HepG2 (cell line): ENCODE measurements around the gene GRK4. TPM values are rescaled to one million over a fixed set of nuclear protein-coding genes. Genes with fewer than 3 reads are reported as not detected.

Experiments
- ATAC-seq: fragments of 200-7000 bp; cut with Tn5 transposase; 3 replicates; pipeline ENCODE4 v1.9.1; 2020; ENCODE audit warnings: mild to moderate bottlenecking, moderate library complexity
- BruUV-seq: library from RNA; stranded (reverse); fragments of 400-500 nt; replicated peaks from 2 replicates; lab custom pipeline; 2021; lab: Mats Ljungman, UMichigan
- CTCF ChIA-PET: fragments of 300-600 bp; formaldehyde crosslinking; extraction: SDS; loops from one replicate; lab custom pipeline; 2021; ENCODE audit warnings: low total read pairs, inconsistent platforms, low intra/inter-chr PET ratio; lab: Yijun Ruan, JAX
- POLR2A ChIA-PET: fragments of 350-600 bp; sonication (Branson Sonifier 250); formaldehyde crosslinking; loops from one replicate; lab custom pipeline; 2020; ENCODE audit warnings: antibody characterized with exemption, inconsistent platforms; lab: Yijun Ruan, JAX
- DNase-seq: peaks from one replicate; pipeline ENCODE4 v3.0.0-alpha.2; 2015; ENCODE audit warnings: low spot score
- FAIRE-seq: peaks from 3 replicates; lab custom pipeline; 2011; peaks lifted over from hg19 to GRCh38; lab: Jason Lieb, UNC
- H2AFZ ChIP-seq: one replicate; pipeline ENCODE4 v1.6.1; 2011; ENCODE audit warnings: low read length, inconsistent platforms
- H3K27ac ChIP-seq: fragments of 300-600 bp; 3 replicates; pipeline ENCODE4 v1.8.0; 2011; ENCODE audit warnings: mixed run types, mild to moderate bottlenecking, mixed read lengths, low read length, inconsistent platforms; ENCODE audit not compliant: insufficient read depth; ENCODE audit errors: extremely low read length
- H3K27me3 ChIP-seq, 2 experiments: fragments of 200-600 bp in 1 of 2; 2 replicates in 1 of 2; 3 replicates in 1 of 2; pipeline versions ENCODE4 v1.6.0 to v1.8.0; 2011; ENCODE audit warnings: low read length in 2 of 2, mild to moderate bottlenecking in 2 of 2, moderate library complexity in 2 of 2, inconsistent platforms in 1 of 2; ENCODE audit not compliant: insufficient read depth in 2 of 2, control insufficient read depth in 1 of 2
- H3K36me3 ChIP-seq, 2 experiments: fragments of 200-600 bp in 1 of 2; replicated peaks in 1 of 2; 2 replicates in 1 of 2; 3 replicates in 1 of 2; pipeline versions ENCODE4 v1.5.1 to v1.8.0; 2011; ENCODE audit warnings: low read length in 2 of 2, inconsistent platforms in 1 of 2; ENCODE audit not compliant: insufficient read depth in 2 of 2, control insufficient read depth in 1 of 2
- H3K4me1 ChIP-seq: 2 replicates; pipeline ENCODE4 v1.5.1; 2012; ENCODE audit warnings: low read length, inconsistent platforms; ENCODE audit not compliant: insufficient read depth
- H3K4me2 ChIP-seq: 2 replicates; pipeline ENCODE4 v1.6.0; 2011; ENCODE audit warnings: low read depth, low read length, inconsistent platforms
- H3K4me3 ChIP-seq, 3 experiments: fragments of 200-600 bp in 1 of 3; sonication (generic), shearing (Covaris generic) in 1 of 3; replicated peaks in 1 of 3; 2 replicates each; pipeline ENCODE4 v1.5.1; 2011 to 2016; ENCODE audit warnings: low read length in 3 of 3, inconsistent platforms in 2 of 3, low read depth in 2 of 3, mild to moderate bottlenecking in 2 of 3, control low read depth in 1 of 3, mixed read lengths in 1 of 3; ENCODE audit not compliant: insufficient read depth in 1 of 3
- H3K79me2 ChIP-seq: one replicate; pipeline ENCODE4 v1.6.1; 2011; ENCODE audit warnings: low read length, inconsistent platforms; ENCODE audit not compliant: insufficient read depth
- H3K9ac ChIP-seq: 2 replicates; pipeline ENCODE4 v1.6.0; 2011; ENCODE audit warnings: mild to moderate bottlenecking, low read depth, low read length, inconsistent platforms; ENCODE audit not compliant: insufficient read depth
- H3K9me3 ChIP-seq: 2 replicates; pipeline ENCODE4 v1.5.1; 2012; ENCODE audit warnings: mild to moderate bottlenecking, low read length
- H4K20me1 ChIP-seq: 2 replicates; pipeline ENCODE4 v1.6.0; 2011; ENCODE audit warnings: inconsistent platforms, mild to moderate bottlenecking, low read length, moderate library complexity; ENCODE audit not compliant: insufficient read depth
- FOXK2 ChIP-seq: fragments of 450-650 bp; IDR thresholded peaks from 2 replicates; pipeline ENCODE4 v1.6.1; 2016
- HMG20A ChIP-seq: IDR thresholded peaks from 2 replicates; pipeline ENCODE4 v1.6.1; 2016; ENCODE audit warnings: borderline replicate concordance
- HMGA1 ChIP-seq: sonication (generic); formaldehyde crosslinking; conservative IDR thresholded peaks from 2 replicates; pipeline ENCODE4 v1.4.0; 2020; ENCODE audit warnings: missing genetic modification reagents
- HNRNPK ChIP-seq: fragments of 200-400 bp; formaldehyde crosslinking; IDR thresholded peaks from 2 replicates; pipeline ENCODE4 v1.6.1; 2018; ENCODE audit warnings: low read length, low read depth, moderate library complexity, mild to moderate bottlenecking; ENCODE audit not compliant: poor library complexity, severe bottlenecking
- HNRNPUL1 ChIP-seq: fragments of 200-400 bp; formaldehyde crosslinking; IDR thresholded peaks from 2 replicates; pipeline ENCODE4 v1.6.1; 2017; ENCODE audit warnings: low read depth, mild to moderate bottlenecking, low read length, moderate library complexity
- MYNN ChIP-seq: sonication (generic); formaldehyde crosslinking; IDR thresholded peaks from 2 replicates; pipeline ENCODE4 v1.4.0; 2020; ENCODE audit warnings: mild to moderate bottlenecking, low read depth, missing genetic modification reagents
- NFKB2 ChIP-seq: sonication (generic); formaldehyde crosslinking; IDR thresholded peaks from 2 replicates; pipeline ENCODE4 v1.4.0; 2020; ENCODE audit warnings: missing genetic modification reagents, borderline replicate concordance
- PITX1 ChIP-seq: sonication (generic); formaldehyde crosslinking; IDR thresholded peaks from 2 replicates; pipeline ENCODE4 v1.5.1; 2020; ENCODE audit warnings: mild to moderate bottlenecking, missing genetic modification reagents
- PPARG ChIP-seq: conservative IDR thresholded peaks from 2 replicates; pipeline ENCODE4 v1.6.1; 2016; ENCODE audit warnings: missing biosample characterization, missing genetic modification reagents
- RORA ChIP-seq: sonication (generic); formaldehyde crosslinking; IDR thresholded peaks from 2 replicates; pipeline ENCODE4 v1.5.0; 2020; ENCODE audit warnings: mild to moderate bottlenecking, missing genetic modification reagents, moderate library complexity
- SRF ChIP-seq: IDR thresholded peaks from 2 replicates; pipeline ENCODE4 v1.6.1; 2011; ENCODE audit warnings: mild to moderate bottlenecking, low read depth, low read length, moderate library complexity
- TEAD3 ChIP-seq: optimal IDR thresholded peaks from 2 replicates; pipeline ENCODE3; 2016; ENCODE audit warnings: borderline replicate concordance
- ZNF546 ChIP-seq: sonication (generic); formaldehyde crosslinking; conservative IDR thresholded peaks from 2 replicates; pipeline ENCODE4 v1.8.1; 2023; ENCODE audit warnings: mild to moderate bottlenecking, missing genetic modification reagents
- ZNF766 ChIP-seq: sonication (generic); formaldehyde crosslinking; IDR thresholded peaks from 2 replicates; pipeline ENCODE4 v1.5.0; 2020; ENCODE audit warnings: missing genetic modification reagents, borderline replicate concordance
- WGBS: methylation state at CpG from one replicate; pipeline ENCODE4 v1.1.6; 2017; ENCODE audit warnings: low lambda C conversion rate; 5-methylcytosine and 5-hydroxymethylcytosine counted together
- in situ Hi-C: cut with HindIII; loops from 2 replicates; pipeline ENCODE4 v1.10.0; 2017; ENCODE audit warnings: low pct_unique_long_range_greater_than_20kb; ENCODE audit not compliant: extremely low pct_ligation_motif_present
- intact Hi-C: fragments of 100-400 bp; cut with micrococcal nuclease; formaldehyde crosslinking; loops from one replicate; pipeline ENCODE4 v1.10.0; 2022; ENCODE audit not compliant: unreplicated experiment
- polyA plus RNA-seq, 8 experiments: library from polyadenylated mRNA; depleted of rRNA in 3 of 8; stranded (reverse) in 7 of 8; unstranded in 1 of 8; fragments of >200 nt; fragmentation: Illumina TruSeq in 4 of 8; extraction: Trizol in 4 of 8; gene quantifications; 2 replicates each; pipeline versions ENCODE4 v1.2.1 to v1.2.3, GENCODE V29; 2011 to 2016; ENCODE audit warnings: low read depth in 4 of 8, missing spikeins in 1 of 8, mixed read lengths in 1 of 8; ENCODE audit not compliant: insufficient read depth in 1 of 8
- total RNA-seq, 5 experiments: library from RNA; depleted of rRNA; stranded (reverse); fragments of >200 nt; fragmentation: Illumina TruSeq; extraction: Trizol; gene quantifications; 2 replicates each; pipeline ENCODE4 v1.2.3, GENCODE V29; 2016; ENCODE audit warnings: low read depth in 1 of 5
- TF ChIP-seq, protein P1 (sequence below): sonication (generic); formaldehyde crosslinking; IDR thresholded peaks from 2 replicates; pipeline ENCODE4 v1.4.0; 2020; ENCODE audit warnings: missing genetic modification reagents

GRK4 gene
- total and polyA plus RNA-seq, 2 of the 13 experiments (the other 11 are each of a cell fraction or from before 2014, with no cell fraction given) = 1.8 to 2.0 TPM

DNA sequence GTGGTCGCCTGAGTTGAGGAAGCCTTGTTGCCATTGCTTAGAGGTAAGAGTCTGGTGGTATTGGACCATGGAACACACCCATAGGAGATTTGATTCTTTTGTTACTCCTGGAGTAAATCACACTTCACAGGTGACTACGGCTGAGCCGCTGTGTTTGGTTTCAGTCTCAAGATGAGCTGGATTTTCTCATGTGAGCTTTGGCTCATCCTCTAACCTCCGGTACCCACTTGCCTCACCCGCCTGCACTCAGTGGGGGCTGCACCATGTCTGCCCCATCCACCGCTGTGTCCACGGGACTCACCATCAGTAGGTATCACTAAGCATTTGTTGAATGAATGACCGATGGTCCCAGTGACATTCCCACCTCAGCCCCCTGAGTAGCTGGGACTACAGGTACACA, 58.3 kb downstream of the GRK4 start:
- Histone ChIP-seq H4K20me1 (no peaks in the 10 kb centered on the region), H3K9ac (no peak overlapping the region), H3K4me3 (no peak overlapping the region), H3K27ac (no peak overlapping the region), H3K27me3 (peaks cover 3 to 38% of the 10 kb centered on the region in 2 experiments), H3K4me2 (no peak overlapping the region), H3K9me3 (no peaks in the 10 kb centered on the region), H3K79me2 (no peaks in the 10 kb centered on the region), H3K36me3 (no peaks in the 10 kb centered on the region), H2AFZ (no peak overlapping the region), H3K4me1 (no peaks in the 10 kb centered on the region)
- DNase-seq (no peak), FAIRE-seq (no peak), ATAC-seq (no peak)
- no peak for TF ChIP-seq ZNF546 (CRISPR knock-in tag)
- BruUV-seq = no TSS peak
- in situ Hi-C loops (no loop called here), intact Hi-C loops (no loop called here)
- POLR2A ChIA-PET = no interaction called here
- CTCF ChIA-PET = no interaction called here
- WGBS = 17% methylated on average over 2 of the region's 8 CpGs

DNA sequence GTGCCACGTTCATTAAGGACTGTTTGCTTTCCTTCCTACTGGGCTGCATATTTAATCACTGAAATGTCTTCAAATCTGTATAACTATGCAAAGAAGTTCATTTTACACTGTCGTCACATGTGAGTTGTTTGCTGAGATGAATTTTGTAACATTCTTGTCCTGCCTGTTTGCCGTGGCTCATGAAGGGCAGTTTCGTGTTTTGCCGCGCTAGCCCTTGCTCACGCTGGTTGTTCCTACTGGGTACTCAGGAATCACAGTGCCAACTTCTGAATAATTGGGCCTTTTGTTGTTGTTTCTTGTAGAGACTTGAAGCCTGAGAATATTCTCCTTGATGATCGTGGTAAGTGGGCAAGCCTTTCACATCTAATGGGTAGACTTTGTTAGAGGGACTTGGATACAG, 58.7 kb downstream of the GRK4 start:
- FAIRE-seq (no peak), DNase-seq (no peak)
- intact Hi-C loops = no loop called here

More for the DNA sequence above, 58.7 kb downstream of the GRK4 start:
- BruUV-seq = no TSS peak
- Histone ChIP-seq H3K9me3 (no peaks in the 10 kb centered on the region), H3K79me2 (no peaks in the 10 kb centered on the region), H3K4me3 (no peak overlapping the region), H3K4me2 (no peak overlapping the region), H3K27ac (no peak overlapping the region), H3K4me1 (no peaks in the 10 kb centered on the region)
- CTCF ChIA-PET = no interaction called here
- 61% methylated on average over 8 of the region's 8 CpGs for WGBS
- ATAC-seq = no peak
- TF ChIP-seq PPARG (CRISPR knock-in tag) (no peak), HMG20A (CRISPR knock-in tag) (no peak), MYNN (CRISPR knock-in tag) (no peak), SRF (no peak), TEAD3 (CRISPR knock-in tag) (no peak), HMGA1 (CRISPR knock-in tag) (no peak), NFKB2 (no peak), HNRNPUL1 (no peak), ZNF766 (CRISPR knock-in tag) (no peak), FOXK2 (no peak), PITX1 (CRISPR knock-in tag) (no peak), RORA (CRISPR knock-in tag) (no peak), HNRNPK (no peak)
- TF ChIP-seq, protein P1, sequence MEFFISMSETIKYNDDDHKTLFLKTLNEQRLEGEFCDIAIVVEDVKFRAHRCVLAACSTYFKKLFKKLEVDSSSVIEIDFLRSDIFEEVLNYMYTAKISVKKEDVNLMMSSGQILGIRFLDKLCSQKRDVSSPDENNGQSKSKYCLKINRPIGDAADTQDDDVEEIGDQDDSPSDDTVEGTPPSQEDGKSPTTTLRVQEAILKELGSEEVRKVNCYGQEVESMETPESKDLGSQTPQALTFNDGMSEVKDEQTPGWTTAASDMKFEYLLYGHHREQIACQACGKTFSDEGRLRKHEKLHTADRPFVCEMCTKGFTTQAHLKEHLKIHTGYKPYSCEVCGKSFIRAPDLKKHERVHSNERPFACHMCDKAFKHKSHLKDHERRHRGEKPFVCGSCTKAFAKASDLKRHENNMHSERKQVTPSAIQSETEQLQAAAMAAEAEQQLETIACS (CRISPR knock-in tag) = no peak
- TF ChIP-seq, all 625 proteins: peak for 0
- POLR2A ChIA-PET = no interaction called here
- Histone ChIP-seq H3K9ac (no peak overlapping the region), H4K20me1 (no peaks in the 10 kb centered on the region), H3K36me3 (no peaks in the 10 kb centered on the region), H2AFZ (no peak overlapping the region), H3K27me3 (peaks cover 2 to 36% of the 10 kb centered on the region in 2 experiments)
- in situ Hi-C loops = no loop called here
